GM19395 (cell line): ENCODE data around the gene FARP2.

ENCODE experiments used
- ATAC-seq: cut with Tn5 transposase; IDR thresholded peaks from one replicate; pipeline ENCODE4 v1.9.1; 2021; ENCODE audit warnings: mild to moderate bottlenecking, moderate library complexity; ENCODE audit not compliant: unreplicated experiment

The FARP2 gene

GRCh38 chr2:241542278-241542605 is 186.2 kb downstream of the FARP2 start:
- ATAC-seq, result no peak
